Natural killer cell (primary cell): ENCODE measurements around the gene ZNF451. TPM values are rescaled to one million over a fixed set of nuclear protein-coding genes. Genes with fewer than 3 reads are reported as not detected.

ENCODE experiments used
- ATAC-seq, 3 donors: fragments of 150-1000 bp in 2 of 3; fragments of 200-7000 bp in 1 of 3; cut with Tn5 transposase; 1 replicate in 1 of 3; 2 replicates in 2 of 3; pipeline ENCODE4 v1.10.0; 2021; ENCODE audit warnings: mild to moderate bottlenecking in 2 of 3, moderate library complexity in 2 of 3
- DNase-seq, 2 donors: peaks; one replicate each; pipeline versions ENCODE4 v3.0.0 to v3.0.0-alpha.2; 2013 to 2021; ENCODE audit warnings: mixed read lengths in 1 of 2
- H3K27ac ChIP-seq: one replicate; pipeline ENCODE4 v1.5.1; 2013; ENCODE audit warnings: mild to moderate bottlenecking, low read length
- H3K27me3 ChIP-seq: one replicate; pipeline ENCODE4 v1.6.1; 2013; ENCODE audit warnings: low read length; ENCODE audit not compliant: control insufficient read depth, insufficient read depth
- H3K36me3 ChIP-seq: one replicate; pipeline ENCODE4 v1.6.1; 2013; ENCODE audit warnings: low read length; ENCODE audit not compliant: control insufficient read depth, insufficient read depth
- H3K4me1 ChIP-seq: one replicate; pipeline ENCODE4 v1.6.1; 2013; ENCODE audit warnings: low read length; ENCODE audit not compliant: control insufficient read depth, insufficient read depth
- H3K4me3 ChIP-seq: one replicate; pipeline ENCODE4 v1.5.1; 2013; ENCODE audit warnings: low read length
- H3K9me3 ChIP-seq: one replicate; pipeline ENCODE4 v1.6.1; 2013; ENCODE audit warnings: low read length; ENCODE audit not compliant: control insufficient read depth, insufficient read depth
- H3K27ac Mint-ChIP-seq, 2 donors: one replicate each; pipeline ENCODE4 v1.8.0; 2022; ENCODE audit warnings: mild to moderate bottlenecking in 2 of 2, mixed read lengths in 2 of 2, moderate library complexity in 1 of 2
- H3K27me3 Mint-ChIP-seq, 2 donors: one replicate each; pipeline ENCODE4 v1.8.0; 2022; ENCODE audit warnings: low read depth in 2 of 2, mixed read lengths in 2 of 2
- H3K36me3 Mint-ChIP-seq: one replicate; pipeline ENCODE4 v1.8.0; 2022; ENCODE audit warnings: mixed read lengths
- H3K4me1 Mint-ChIP-seq, 2 donors: one replicate each; pipeline ENCODE4 v1.8.0; 2022; ENCODE audit warnings: mixed read lengths in 2 of 2
- H3K4me3 Mint-ChIP-seq: one replicate; pipeline ENCODE4 v1.8.0; 2022; ENCODE audit warnings: mild to moderate bottlenecking, moderate library complexity, mixed read lengths
- H3K9me3 Mint-ChIP-seq, 2 donors: one replicate each; pipeline ENCODE4 v1.8.0; 2022; ENCODE audit warnings: mixed read lengths in 2 of 2
- CTCF ChIP-seq: fragments of 200-600 bp; IDR thresholded peaks from one replicate; pipeline ENCODE4 v1.8.0; 2022; ENCODE audit warnings: antibody characterized with exemption
- WGBS: methylation state at CpG from one replicate; pipeline ENCODE4 v1.1.7; 2013; ENCODE audit warnings: missing lambda C conversion rate; ENCODE audit not compliant: insufficient coverage; 5-methylcytosine and 5-hydroxymethylcytosine counted together
- intact Hi-C: fragments of 100-400 bp; cut with micrococcal nuclease; formaldehyde crosslinking; loops from one replicate; pipeline ENCODE4 v1.14.2; 2022
- total RNA-seq, 4 donors: library from RNA; stranded (reverse); fragments of 120-200 nt in 1 of 4; gene quantifications; one replicate each; pipeline versions ENCODE4 v1.2.3 to v1.2.4, GENCODE V29; 2013 to 2022

ZNF451 gene
- total RNA-seq, 3 donors from 2014 or later (not counting 1 experiment from before 2014, with no cell fraction given), result 121 to 131 (median 122) TPM

- Mint-ChIP-seq H3K4me1 (no peaks in the 10 kb centered on the region), H3K4me3 (no peak overlapping the region), H3K27me3 (no peaks in the 10 kb centered on the region), H3K36me3 (peaks cover 19% of the 10 kb centered on the region), H3K27ac (no peak overlapping the region), H3K9me3 (peaks cover 0 to 2% of the 10 kb centered on the region in 2 donors)
- Histone ChIP-seq H3K27ac (no peak overlapping the region), H3K36me3 (peaks cover 40% of the 10 kb centered on the region), H3K4me1 (no peaks in the 10 kb centered on the region), H3K9me3 (no peaks in the 10 kb centered on the region), H3K27me3 (no peaks in the 10 kb centered on the region), H3K4me3 (no peak overlapping the region)
- ATAC-seq (no peak), DNase-seq (no peak)
- TF ChIP-seq CTCF, result no peak
- intact Hi-C loops, result no loop called here
- 100% methylated on average over 1 of the region's 2 CpGs for WGBS
These were observed 72.0 kb downstream of the ZNF451 start for GRCh38 chr6:57162028-57162427.

- H3K27ac Mint-ChIP-seq, result no peak overlapping the region
- H3K4me1 ChIP-seq, result no peaks in the 10 kb centered on the region
- intact Hi-C loops, result no loop called here
- no peaks in the 10 kb centered on the region for H3K4me1 Mint-ChIP-seq
- H3K27me3 Mint-ChIP-seq, result no peaks in the 10 kb centered on the region
- H3K9me3 Mint-ChIP-seq, result peaks cover 0 to 2% of the 10 kb centered on the region in 2 donors
- H3K27me3 ChIP-seq, result no peaks in the 10 kb centered on the region
- H3K9me3 ChIP-seq, result no peaks in the 10 kb centered on the region
- no peak for DNase-seq
- H3K27ac ChIP-seq, result no peak overlapping the region
- peaks cover 41% of the 10 kb centered on the region for H3K36me3 ChIP-seq
- 98% methylated on average over 2 of the region's 3 CpGs for WGBS
- H3K4me3 ChIP-seq, result no peak overlapping the region
- no peak overlapping the region for H3K4me3 Mint-ChIP-seq
- no peak for TF ChIP-seq CTCF
- ATAC-seq, result no peak
- peaks cover 19% of the 10 kb centered on the region for H3K36me3 Mint-ChIP-seq
These were observed 72.5 kb downstream of the ZNF451 start for GRCh38 chr6:57162516-57162915.

GRCh38 chr6:57163956-57164355, 74.0 kb downstream of the ZNF451 start:
- Histone ChIP-seq H3K27ac (no peak overlapping the region), H3K4me1 (no peaks in the 10 kb centered on the region), H3K36me3 (peaks cover 36% of the 10 kb centered on the region), H3K4me3 (no peak overlapping the region), H3K9me3 (no peaks in the 10 kb centered on the region), H3K27me3 (no peaks in the 10 kb centered on the region)
- Mint-ChIP-seq H3K9me3 (peaks cover 0 to 2% of the 10 kb centered on the region in 2 donors), H3K27ac (no peak overlapping the region), H3K4me1 (no peaks in the 10 kb centered on the region), H3K27me3 (no peaks in the 10 kb centered on the region), H3K36me3 (peaks cover 19% of the 10 kb centered on the region), H3K4me3 (no peak overlapping the region)
- DNase-seq (no peak), ATAC-seq (no peak)
- intact Hi-C loops, result no loop called here
- no peak for TF ChIP-seq CTCF
- 80% methylated on average over 1 of the region's 2 CpGs for WGBS

- H3K4me1 ChIP-seq, result no peaks in the 10 kb centered on the region
- intact Hi-C loops, result no loop called here
- Mint-ChIP-seq H3K27me3 (no peaks in the 10 kb centered on the region), H3K4me1 (no peaks in the 10 kb centered on the region), H3K36me3 (peaks cover 19% of the 10 kb centered on the region), H3K27ac (no peak overlapping the region), H3K4me3 (no peak overlapping the region), H3K9me3 (peaks cover 0 to 2% of the 10 kb centered on the region in 2 donors)
- peaks cover 36% of the 10 kb centered on the region for H3K36me3 ChIP-seq
- H3K4me3 ChIP-seq, result no peak overlapping the region
- no peak for ATAC-seq
- TF ChIP-seq CTCF, result no peak
- DNase-seq, result no peak
- no peaks in the 10 kb centered on the region for H3K27me3 ChIP-seq
- no peaks in the 10 kb centered on the region for H3K9me3 ChIP-seq
- H3K27ac ChIP-seq, result no peak overlapping the region
- WGBS, result 100% methylated on average over 1 of the region's 1 CpG
These were observed 75.1 kb downstream of the ZNF451 start for GRCh38 chr6:57165080-57165479.
